ENCODE results near the gene CD300LB. TPM values are rescaled to one million over a fixed set of nuclear protein-coding genes. Genes with fewer than 3 reads are reported as not detected.

Gene CD300LB
- polyA plus RNA-seq, 2 of the 4 experiments (the other 2 are of a cell fraction) = not detected

GRCh38 chr17:74524653-74525464 lies 6.4 kb downstream of the CD300LB start (continued):
- TF ChIP-seq HOXA7 (CRISPR knock-in tag; IDR thresholded peaks at IDR 0.05) (no peak), ATOH8 (CRISPR knock-in tag; IDR thresholded peaks at IDR 0.05; ENCODE audit: low read depth) (no peak), SMC3 (IDR thresholded peaks at IDR 0.05) (no peak), RCOR1 (IDR thresholded peaks at IDR 0.05; ENCODE audit: low read depth, low read length) (no peak)
- TF ChIP-seq, protein P1, sequence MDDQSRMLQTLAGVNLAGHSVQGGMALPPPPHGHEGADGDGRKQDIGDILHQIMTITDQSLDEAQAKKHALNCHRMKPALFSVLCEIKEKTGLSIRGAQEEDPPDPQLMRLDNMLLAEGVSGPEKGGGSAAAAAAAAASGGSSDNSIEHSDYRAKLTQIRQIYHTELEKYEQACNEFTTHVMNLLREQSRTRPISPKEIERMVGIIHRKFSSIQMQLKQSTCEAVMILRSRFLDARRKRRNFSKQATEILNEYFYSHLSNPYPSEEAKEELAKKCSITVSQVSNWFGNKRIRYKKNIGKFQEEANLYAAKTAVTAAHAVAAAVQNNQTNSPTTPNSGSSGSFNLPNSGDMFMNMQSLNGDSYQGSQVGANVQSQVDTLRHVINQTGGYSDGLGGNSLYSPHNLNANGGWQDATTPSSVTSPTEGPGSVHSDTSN (IDR thresholded peaks at IDR 0.05) = no peak

- FAIRE-seq (no peak), DNase-seq (ENCODE audit: low read depth in 1 of 2, low spot score in 1 of 2) (no peak), ATAC-seq (no peak)
- H3K4me3 ChIP-seq = no peak overlapping the region
- 19% methylated on average over 3 of the region's 3 CpGs for WGBS (ENCODE audit: missing lambda C conversion rate)
- H3K4me1 ChIP-seq = no peaks in the 10 kb centered on the region
- TF ChIP-seq ZC3H11A (IDR thresholded peaks at IDR 0.05) (no peak), JUNB (IDR thresholded peaks at IDR 0.05) (no peak), EP300 (IDR thresholded peaks at IDR 0.05) (no peak), RAD21 (conservative IDR thresholded peaks at IDR 0.05 in 1 of 2, IDR thresholded peaks at IDR 0.05 in 1 of 2) (no peak), EHF (CRISPR knock-in tag; IDR thresholded peaks at IDR 0.05) (no peak), BCL3 (IDR thresholded peaks at IDR 0.05) (no peak), NR3C1 (IDR thresholded peaks at IDR 0.05) (no peak), POLR2A (IDR thresholded peaks at IDR 0.05; ENCODE audit: low read length) (no peak), CHD2 (IDR thresholded peaks at IDR 0.05; ENCODE audit: low read length, partially characterized antibody) (no peak), CBX2 (IDR thresholded peaks at IDR 0.05; ENCODE audit: borderline replicate concordance, low read depth) (no peak), CEBPB (IDR thresholded peaks at IDR 0.05) (no peak), RNF2 (IDR thresholded peaks at IDR 0.05; ENCODE audit: borderline replicate concordance, low read depth) (no peak), JUN (IDR thresholded peaks at IDR 0.05) (no peak), TP53 (CRISPR knock-in tag; IDR thresholded peaks at IDR 0.05) (no peak)
- TF ChIP-seq, protein P2, sequence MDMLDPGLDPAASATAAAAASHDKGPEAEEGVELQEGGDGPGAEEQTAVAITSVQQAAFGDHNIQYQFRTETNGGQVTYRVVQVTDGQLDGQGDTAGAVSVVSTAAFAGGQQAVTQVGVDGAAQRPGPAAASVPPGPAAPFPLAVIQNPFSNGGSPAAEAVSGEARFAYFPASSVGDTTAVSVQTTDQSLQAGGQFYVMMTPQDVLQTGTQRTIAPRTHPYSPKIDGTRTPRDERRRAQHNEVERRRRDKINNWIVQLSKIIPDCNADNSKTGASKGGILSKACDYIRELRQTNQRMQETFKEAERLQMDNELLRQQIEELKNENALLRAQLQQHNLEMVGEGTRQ (IDR thresholded peaks at IDR 0.05) = no peak
- TF ChIP-seq, protein P3, sequence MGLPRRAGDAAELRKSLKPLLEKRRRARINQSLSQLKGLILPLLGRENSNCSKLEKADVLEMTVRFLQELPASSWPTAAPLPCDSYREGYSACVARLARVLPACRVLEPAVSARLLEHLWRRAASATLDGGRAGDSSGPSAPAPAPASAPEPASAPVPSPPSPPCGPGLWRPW (IDR thresholded peaks at IDR 0.05) = no peak
- TF ChIP-seq, protein P4, sequence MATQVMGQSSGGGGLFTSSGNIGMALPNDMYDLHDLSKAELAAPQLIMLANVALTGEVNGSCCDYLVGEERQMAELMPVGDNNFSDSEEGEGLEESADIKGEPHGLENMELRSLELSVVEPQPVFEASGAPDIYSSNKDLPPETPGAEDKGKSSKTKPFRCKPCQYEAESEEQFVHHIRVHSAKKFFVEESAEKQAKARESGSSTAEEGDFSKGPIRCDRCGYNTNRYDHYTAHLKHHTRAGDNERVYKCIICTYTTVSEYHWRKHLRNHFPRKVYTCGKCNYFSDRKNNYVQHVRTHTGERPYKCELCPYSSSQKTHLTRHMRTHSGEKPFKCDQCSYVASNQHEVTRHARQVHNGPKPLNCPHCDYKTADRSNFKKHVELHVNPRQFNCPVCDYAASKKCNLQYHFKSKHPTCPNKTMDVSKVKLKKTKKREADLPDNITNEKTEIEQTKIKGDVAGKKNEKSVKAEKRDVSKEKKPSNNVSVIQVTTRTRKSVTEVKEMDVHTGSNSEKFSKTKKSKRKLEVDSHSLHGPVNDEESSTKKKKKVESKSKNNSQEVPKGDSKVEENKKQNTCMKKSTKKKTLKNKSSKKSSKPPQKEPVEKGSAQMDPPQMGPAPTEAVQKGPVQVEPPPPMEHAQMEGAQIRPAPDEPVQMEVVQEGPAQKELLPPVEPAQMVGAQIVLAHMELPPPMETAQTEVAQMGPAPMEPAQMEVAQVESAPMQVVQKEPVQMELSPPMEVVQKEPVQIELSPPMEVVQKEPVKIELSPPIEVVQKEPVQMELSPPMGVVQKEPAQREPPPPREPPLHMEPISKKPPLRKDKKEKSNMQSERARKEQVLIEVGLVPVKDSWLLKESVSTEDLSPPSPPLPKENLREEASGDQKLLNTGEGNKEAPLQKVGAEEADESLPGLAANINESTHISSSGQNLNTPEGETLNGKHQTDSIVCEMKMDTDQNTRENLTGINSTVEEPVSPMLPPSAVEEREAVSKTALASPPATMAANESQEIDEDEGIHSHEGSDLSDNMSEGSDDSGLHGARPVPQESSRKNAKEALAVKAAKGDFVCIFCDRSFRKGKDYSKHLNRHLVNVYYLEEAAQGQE (IDR thresholded peaks at IDR 0.05) = no peak
- no peak overlapping the region for H3K27ac ChIP-seq
- ChIA-PET POLR2A (no interaction called here), CTCF (interaction anchor here (1.2 to 2.2 kb wide), 2 partner anchors 27 to 144 kb away, joined by 3 to 7 read pairs; no protein-coding TSS in a partner anchor)
- 0 out of 3 replicates have a peak, but pooled peaks cover 2% of the 10 kb centered on the region for H3K9me3 ChIP-seq
- no peak overlapping the region for H3K4me2 ChIP-seq
Observed at GRCh38 chr17:74523308-74523707, 8.0 kb downstream of the CD300LB start.

All from A549 (cell line).